ENCODE results near the gene WSCD2. TPM values are rescaled to one million over a fixed set of nuclear protein-coding genes. Genes with fewer than 3 reads are reported as not detected.

WSCD2 gene
- total and polyA plus RNA-seq, 2 donors (not counting 1 experiment from before 2014, with no cell fraction given), result 1.1 to 5.9 TPM

GRCh38 chr12:108187831-108188230 lies 58.7 kb downstream of the WSCD2 start:
- DNase-seq, result no peak
- intact Hi-C loops (cut with micrococcal nuclease), result no loop called here

GRCh38 chr12:108190529-108190928 lies 61.4 kb downstream of the WSCD2 start:
- no peak for ATAC-seq (ENCODE audit: low read depth)
- Mint-ChIP-seq H3K27me3 (peaks cover 11% of the 10 kb centered on the region), H3K4me3 (no peak overlapping the region), H3K27ac (no peak overlapping the region), H3K4me1 (peaks cover 11% of the 10 kb centered on the region), H3K9me3 (ENCODE audit: insufficient read depth) (no peaks in the 10 kb centered on the region)
- Histone ChIP-seq H3K9me3 (ENCODE audit: control extremely low read depth in 1 of 3, control insufficient read depth in 2 of 3, insufficient read depth in 1 of 3, low read length in 2 of 3) (no peaks in the 10 kb centered on the region), H3K9ac (ENCODE audit: low read length) (no peak overlapping the region), H3K27ac (ENCODE audit: low read length in 2 of 2) (no peak overlapping the region), H3K4me1 (ENCODE audit: control insufficient read depth in 2 of 2, insufficient read depth in 2 of 2, low read length in 2 of 2) (peaks cover 0 to 3% of the 10 kb centered on the region in 2 donors), H3K4me3 (ENCODE audit: control extremely low read depth in 1 of 5, extremely low read depth in 1 of 5, insufficient read depth in 1 of 5, low read depth in 2 of 5, low read length in 4 of 5) (no peak overlapping the region), H3K27me3 (replicated peaks in 1 of 4; ENCODE audit: control extremely low read depth in 1 of 4, control insufficient read depth in 3 of 4, insufficient read depth in 4 of 4, low read length in 3 of 4) (peaks cover 0 to 5% (median 0%) of the 10 kb centered on the region in 4 experiments), H3K36me3 (replicated peaks in 1 of 2; ENCODE audit: control extremely low read depth in 1 of 2, control insufficient read depth in 1 of 2, extremely low read depth in 1 of 2, insufficient read depth in 2 of 2, low read length in 1 of 2) (no peaks in the 10 kb centered on the region), H2AFZ (ENCODE audit: insufficient read depth, low read depth, low read length, poor library complexity, severe bottlenecking) (no peak overlapping the region), H4K20me1 (ENCODE audit: control insufficient read depth, insufficient read depth, low read length, poor library complexity, severe bottlenecking) (no peaks in the 10 kb centered on the region), H3K4me2 (replicated peaks; ENCODE audit: low read depth, low read length, poor library complexity, severe bottlenecking) (no peak overlapping the region), H3K79me2 (ENCODE audit: control insufficient read depth, insufficient read depth, low read length) (no peaks in the 10 kb centered on the region)
- ChIA-PET CTCF (no interaction called here), POLR2A (no interaction called here)
- TF ChIP-seq CTCF (IDR thresholded peaks at IDR 0.05) (no peak), EZH2 (IDR thresholded peaks at IDR 0.05; ENCODE audit: borderline replicate concordance, insufficient read depth, low read depth, low read length, poor library complexity, severe bottlenecking) (no peak)
- intact Hi-C loops (cut with micrococcal nuclease), result loop anchor here (5.0 kb wide), 1 partner anchor 198 kb away; no protein-coding TSS in a partner anchor
- DNase-seq, result no peak
- WGBS (ENCODE audit: insufficient coverage), result no CpG with 5 or more reads among the region's 3 CpGs

More at GRCh38 chr12:108187831-108188230, 58.7 kb downstream of the WSCD2 start:
- no peak overlapping the region for H3K4me2 ChIP-seq (replicated peaks; ENCODE audit: low read depth, low read length, poor library complexity, severe bottlenecking)
- Mint-ChIP-seq H3K4me1 (peaks cover 7% of the 10 kb centered on the region), H3K9me3 (ENCODE audit: insufficient read depth) (no peaks in the 10 kb centered on the region), H3K4me3 (no peak overlapping the region), H3K27me3 (peaks cover 8% of the 10 kb centered on the region), H3K27ac (no peak overlapping the region)
- H3K27ac ChIP-seq (ENCODE audit: low read length in 2 of 2), result no peak overlapping the region
- H3K27me3 ChIP-seq (replicated peaks in 1 of 4; ENCODE audit: control extremely low read depth in 1 of 4, control insufficient read depth in 3 of 4, insufficient read depth in 4 of 4, low read length in 3 of 4), result peaks cover 0 to 5% (median 0%) of the 10 kb centered on the region in 4 experiments
- TF ChIP-seq EZH2 (IDR thresholded peaks at IDR 0.05; ENCODE audit: borderline replicate concordance, insufficient read depth, low read depth, low read length, poor library complexity, severe bottlenecking) (no peak), CTCF (IDR thresholded peaks at IDR 0.05) (no peak)
- no peak overlapping the region for H2AFZ ChIP-seq (ENCODE audit: insufficient read depth, low read depth, low read length, poor library complexity, severe bottlenecking)
- no peak overlapping the region for H3K4me3 ChIP-seq (ENCODE audit: control extremely low read depth in 1 of 5, extremely low read depth in 1 of 5, insufficient read depth in 1 of 5, low read depth in 2 of 5, low read length in 4 of 5)
- H3K9me3 ChIP-seq (ENCODE audit: control extremely low read depth in 1 of 3, control insufficient read depth in 2 of 3, insufficient read depth in 1 of 3, low read length in 2 of 3), result no peaks in the 10 kb centered on the region
- ChIA-PET POLR2A (no interaction called here), CTCF (no interaction called here)
- no peaks in the 10 kb centered on the region for H3K4me1 ChIP-seq (ENCODE audit: control insufficient read depth in 2 of 2, insufficient read depth in 2 of 2, low read length in 2 of 2)
- 54% methylated on average over 2 of the region's 5 CpGs for WGBS (ENCODE audit: insufficient coverage)
- ATAC-seq (ENCODE audit: low read depth), result no peak
- H3K9ac ChIP-seq (ENCODE audit: low read length), result no peak overlapping the region
- H3K36me3 ChIP-seq (replicated peaks in 1 of 2; ENCODE audit: control extremely low read depth in 1 of 2, control insufficient read depth in 1 of 2, extremely low read depth in 1 of 2, insufficient read depth in 2 of 2, low read length in 1 of 2), result no peaks in the 10 kb centered on the region
- no peaks in the 10 kb centered on the region for H3K79me2 ChIP-seq (ENCODE audit: control insufficient read depth, insufficient read depth, low read length)
- H4K20me1 ChIP-seq (ENCODE audit: control insufficient read depth, insufficient read depth, low read length, poor library complexity, severe bottlenecking), result no peaks in the 10 kb centered on the region
